HG02852 (cell line): ENCODE data around the gene BMP6.

Experiments used
- ATAC-seq: cut with Tn5 transposase; IDR thresholded peaks from one replicate; pipeline ENCODE4 v1.9.1; 2021; ENCODE audit warnings: mild to moderate bottlenecking, moderate library complexity; ENCODE audit not compliant: unreplicated experiment

BMP6 gene

DNA sequence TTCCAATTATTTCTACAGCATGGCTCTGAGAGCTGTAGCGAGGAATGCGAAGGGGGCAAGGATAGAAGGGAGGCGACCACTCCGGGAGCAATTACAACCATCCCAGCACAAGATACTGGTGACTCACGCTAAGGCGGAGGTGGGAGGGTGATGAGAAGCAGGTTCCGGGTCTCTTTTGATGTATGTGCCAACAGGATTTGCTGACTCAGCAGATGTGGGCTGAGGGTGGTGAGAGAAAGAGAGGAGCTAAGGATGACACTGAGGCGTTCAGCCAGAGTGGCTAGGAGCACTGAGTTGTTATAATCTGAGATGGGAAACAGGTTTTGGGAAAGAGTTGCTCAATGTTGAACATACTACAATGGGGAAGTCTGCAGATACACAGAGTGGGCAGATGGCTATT is 194.0 kb downstream of the BMP6 start:
- ATAC-seq, result no peak

DNA sequence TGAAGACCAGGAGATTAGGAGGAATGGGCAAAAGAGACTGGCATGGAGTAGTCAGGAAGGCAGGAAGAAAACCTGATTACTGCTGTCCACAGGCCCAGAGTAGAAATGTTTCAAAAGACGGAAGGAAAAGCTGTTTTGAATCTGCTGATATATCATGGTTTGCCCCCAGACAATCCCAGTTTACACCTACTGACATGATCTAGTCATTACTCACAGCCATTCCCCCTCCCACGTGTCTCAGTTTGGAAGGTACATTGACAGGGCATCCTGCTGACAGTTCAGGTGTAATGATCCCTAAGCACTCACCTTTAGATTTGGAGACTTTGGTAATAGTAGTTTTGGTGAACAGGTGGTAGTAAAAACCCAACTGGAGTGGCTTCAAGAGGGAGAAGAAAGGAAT is 194.5 kb downstream of the BMP6 start:
- no peak for ATAC-seq

DNA sequence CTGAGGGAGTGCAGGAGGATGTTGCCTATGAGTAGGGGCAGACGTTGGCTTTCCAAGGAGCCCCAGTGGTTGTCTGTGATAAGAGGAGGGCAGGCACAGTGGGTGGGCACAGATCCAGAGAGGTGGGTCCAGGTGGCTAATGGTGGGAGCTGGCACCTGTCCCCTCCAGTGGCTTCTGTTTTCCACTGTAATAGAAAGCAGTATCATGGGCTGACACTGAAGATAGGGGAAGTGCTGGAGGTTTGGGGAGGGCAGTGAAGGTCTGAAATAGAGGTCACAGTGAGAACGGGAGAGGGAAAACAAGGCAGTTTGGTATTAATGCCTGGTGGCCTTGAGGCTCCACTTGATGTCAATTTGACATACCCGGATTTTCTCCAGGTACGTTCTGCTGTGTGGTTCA is 195.1 kb downstream of the BMP6 start:
- ATAC-seq, result no peak

DNA sequence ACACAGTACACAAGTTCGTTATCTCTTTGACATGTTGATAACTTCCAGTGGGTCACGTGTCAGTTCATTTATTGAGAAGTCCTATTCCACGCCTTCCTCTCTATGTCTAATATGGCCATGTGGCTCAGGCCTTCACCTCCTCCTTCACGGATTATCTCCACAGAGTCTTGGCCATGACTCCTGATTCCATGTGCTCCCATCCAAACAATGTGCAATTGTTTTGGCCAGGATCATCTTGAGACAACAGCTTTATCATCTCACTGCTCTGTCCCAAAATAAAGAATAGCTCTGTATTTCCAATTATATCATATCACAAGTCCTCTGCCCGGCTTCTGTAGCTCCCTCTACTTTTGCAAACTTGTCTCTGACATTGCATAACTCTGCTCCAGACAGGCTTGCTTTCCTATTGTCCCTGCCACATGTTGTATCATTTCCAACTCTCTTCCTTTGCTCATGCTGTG is 195.8 kb downstream of the BMP6 start:
- no peak for ATAC-seq

DNA sequence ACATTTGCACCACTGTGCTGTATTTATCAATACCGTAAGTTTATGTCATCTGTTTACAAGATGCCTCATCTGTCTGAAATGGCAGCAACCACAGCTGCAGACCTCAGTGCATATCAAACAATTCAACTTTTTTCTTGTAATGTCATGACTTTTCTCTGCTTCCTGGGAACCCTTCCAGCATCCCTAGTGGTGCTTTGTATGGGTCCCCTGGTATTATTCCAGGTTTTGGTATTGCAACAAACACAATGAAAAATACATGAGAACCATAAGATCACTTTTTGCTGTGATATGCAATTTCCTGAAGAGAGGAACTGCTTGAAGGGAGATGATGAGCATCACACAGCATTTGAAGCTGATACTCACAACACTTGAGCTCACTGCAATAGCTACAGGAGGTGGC is 196.7 kb downstream of the BMP6 start:
- ATAC-seq, result no peak

DNA sequence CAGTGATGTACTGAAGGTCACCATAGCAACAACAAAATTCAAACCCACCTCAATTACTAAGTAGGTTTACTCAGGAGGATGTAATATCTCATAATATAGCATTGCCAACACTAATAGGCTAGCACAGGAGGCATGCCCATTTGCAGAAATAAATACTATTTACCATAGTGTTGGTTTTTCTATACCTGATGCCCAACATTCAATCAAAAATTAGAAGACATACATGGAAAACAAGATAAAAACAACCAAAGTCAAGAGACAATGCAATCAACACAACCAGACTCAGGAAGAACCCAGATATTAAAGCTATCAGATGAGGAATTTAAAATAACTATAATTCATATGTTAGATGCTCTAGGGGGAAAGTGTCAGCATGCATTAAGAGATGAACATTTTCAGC is 199.0 kb downstream of the BMP6 start:
- ATAC-seq, result no peak
